ENCODE measurements around the gene WDR88.

WDR88 gene

DNA sequence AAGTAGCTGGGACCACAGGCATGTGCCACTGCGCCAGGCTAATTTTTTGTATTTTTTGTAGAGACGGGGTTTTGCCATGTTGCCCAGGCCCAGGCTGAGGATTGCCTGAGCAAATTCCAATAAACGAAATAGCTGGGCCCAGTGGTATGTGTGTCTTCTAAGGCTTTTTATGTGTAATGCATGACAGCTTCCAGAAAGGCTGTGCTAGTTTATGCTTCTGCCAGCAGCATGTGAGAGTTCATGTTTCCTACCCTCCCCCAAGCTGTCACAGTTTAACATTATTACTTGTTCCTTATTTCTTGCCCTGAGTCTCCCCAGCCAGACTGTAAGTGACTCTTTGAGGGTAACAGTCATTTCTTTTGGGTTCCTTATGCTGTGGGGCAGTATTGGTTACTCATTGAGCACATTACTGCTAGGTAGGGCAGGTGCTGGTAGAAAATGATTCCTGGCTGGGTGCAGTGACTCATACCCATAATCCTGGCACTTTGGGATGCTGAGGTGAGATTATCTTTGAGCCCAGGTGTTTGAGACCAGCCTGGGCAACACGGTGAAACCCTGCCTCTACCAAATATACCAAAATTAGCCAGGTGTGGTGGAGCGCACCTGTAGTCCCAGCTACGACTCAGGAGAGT, 37.4 kb upstream of the WDR88 start:
- no peak overlapping the region for H3K27ac ChIP-seq (replicated peaks)
- no peak overlapping the region for H3K4me3 ChIP-seq (replicated peaks; ENCODE audit: insufficient read depth, low read length)
- TF ChIP-seq SPI1 (IDR thresholded peaks at IDR 0.05; ENCODE audit: borderline replicate concordance, low read depth) (no peak), POLR2AphosphoS5 (IDR thresholded peaks at IDR 0.05; ENCODE audit: low read depth) (no peak), REST (IDR thresholded peaks at IDR 0.05; ENCODE audit: insufficient replicate concordance, low read depth) (no peak), GABPA (IDR thresholded peaks at IDR 0.05; ENCODE audit: low read depth) (no peak)
- TF ChIP-seq, protein P1, sequence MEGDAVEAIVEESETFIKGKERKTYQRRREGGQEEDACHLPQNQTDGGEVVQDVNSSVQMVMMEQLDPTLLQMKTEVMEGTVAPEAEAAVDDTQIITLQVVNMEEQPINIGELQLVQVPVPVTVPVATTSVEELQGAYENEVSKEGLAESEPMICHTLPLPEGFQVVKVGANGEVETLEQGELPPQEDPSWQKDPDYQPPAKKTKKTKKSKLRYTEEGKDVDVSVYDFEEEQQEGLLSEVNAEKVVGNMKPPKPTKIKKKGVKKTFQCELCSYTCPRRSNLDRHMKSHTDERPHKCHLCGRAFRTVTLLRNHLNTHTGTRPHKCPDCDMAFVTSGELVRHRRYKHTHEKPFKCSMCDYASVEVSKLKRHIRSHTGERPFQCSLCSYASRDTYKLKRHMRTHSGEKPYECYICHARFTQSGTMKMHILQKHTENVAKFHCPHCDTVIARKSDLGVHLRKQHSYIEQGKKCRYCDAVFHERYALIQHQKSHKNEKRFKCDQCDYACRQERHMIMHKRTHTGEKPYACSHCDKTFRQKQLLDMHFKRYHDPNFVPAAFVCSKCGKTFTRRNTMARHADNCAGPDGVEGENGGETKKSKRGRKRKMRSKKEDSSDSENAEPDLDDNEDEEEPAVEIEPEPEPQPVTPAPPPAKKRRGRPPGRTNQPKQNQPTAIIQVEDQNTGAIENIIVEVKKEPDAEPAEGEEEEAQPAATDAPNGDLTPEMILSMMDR (IDR thresholded peaks at IDR 0.05; ENCODE audit: insufficient read depth, low read length) = no peak
- H3K27me3 ChIP-seq (ENCODE audit: insufficient read depth, poor library complexity, severe bottlenecking) = no peaks in the 10 kb centered on the region
- DNase-seq (ENCODE audit: low read depth in 1 of 2, low spot score in 1 of 2) = no peak

GRCh38 chr19:33096005-33096404, 35.9 kb upstream of the WDR88 start:
- Histone ChIP-seq H3K27me3 (ENCODE audit: insufficient read depth, poor library complexity, severe bottlenecking) (no peaks in the 10 kb centered on the region), H3K27ac (replicated peaks) (no peak overlapping the region), H3K4me3 (replicated peaks; ENCODE audit: insufficient read depth, low read length) (no peak overlapping the region)
- TF ChIP-seq, protein P1 (IDR thresholded peaks at IDR 0.05; ENCODE audit: insufficient read depth, low read length) = no peak
- TF ChIP-seq SPI1 (IDR thresholded peaks at IDR 0.05; ENCODE audit: borderline replicate concordance, low read depth) (no peak), REST (IDR thresholded peaks at IDR 0.05; ENCODE audit: insufficient replicate concordance, low read depth) (no peak), GABPA (IDR thresholded peaks at IDR 0.05; ENCODE audit: low read depth) (no peak), POLR2AphosphoS5 (IDR thresholded peaks at IDR 0.05; ENCODE audit: low read depth) (no peak)
- no peak for DNase-seq (ENCODE audit: low read depth in 1 of 2, low spot score in 1 of 2)

DNA sequence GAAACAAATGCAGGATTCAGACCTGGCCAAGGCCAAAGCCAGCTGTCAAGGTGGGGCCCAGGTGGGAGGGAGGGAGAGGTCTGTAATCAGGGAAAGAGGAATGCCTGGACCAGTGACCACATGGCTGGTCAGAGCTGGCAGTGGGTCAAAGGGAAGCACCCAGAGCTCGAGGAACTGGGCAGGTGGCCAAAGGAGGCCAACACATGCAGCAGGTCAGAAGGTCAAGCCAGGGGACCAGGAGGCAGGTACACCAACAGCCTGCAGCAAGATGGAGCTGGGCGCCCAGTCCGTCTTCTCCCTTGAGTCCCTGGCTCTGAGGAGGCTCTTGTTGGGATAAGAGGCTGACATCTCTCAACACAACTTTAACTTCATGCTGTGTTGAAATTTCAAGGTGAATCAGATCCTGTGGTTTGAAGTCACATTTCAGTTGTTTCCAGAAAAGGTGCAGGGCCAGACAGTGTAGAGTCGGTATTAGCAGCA, 33.8 kb upstream of the WDR88 start:
- no peaks in the 10 kb centered on the region for H3K27me3 ChIP-seq (ENCODE audit: insufficient read depth, poor library complexity, severe bottlenecking)
- H3K4me3 ChIP-seq (replicated peaks; ENCODE audit: insufficient read depth, low read length) = no peak overlapping the region
- no peak for TF ChIP-seq POLR2AphosphoS5 (IDR thresholded peaks at IDR 0.05; ENCODE audit: low read depth)
- TF ChIP-seq REST (IDR thresholded peaks at IDR 0.05; ENCODE audit: insufficient replicate concordance, low read depth) = no peak
- TF ChIP-seq GABPA (IDR thresholded peaks at IDR 0.05; ENCODE audit: low read depth) = no peak
- TF ChIP-seq SPI1 (IDR thresholded peaks at IDR 0.05; ENCODE audit: borderline replicate concordance, low read depth) = no peak
- TF ChIP-seq, protein P1 (IDR thresholded peaks at IDR 0.05; ENCODE audit: insufficient read depth, low read length) = no peak
- no peak for DNase-seq (ENCODE audit: low read depth in 1 of 2, low spot score in 1 of 2)
- H3K27ac ChIP-seq (replicated peaks) = no peak overlapping the region
